ENCODE data around the gene FMR1. TPM values are rescaled to one million over a fixed set of nuclear protein-coding genes. Genes with fewer than 3 reads are reported as not detected.

FMR1 gene
- total RNA-seq, 1 donor from 2014 or later, result 108 TPM

DNA sequence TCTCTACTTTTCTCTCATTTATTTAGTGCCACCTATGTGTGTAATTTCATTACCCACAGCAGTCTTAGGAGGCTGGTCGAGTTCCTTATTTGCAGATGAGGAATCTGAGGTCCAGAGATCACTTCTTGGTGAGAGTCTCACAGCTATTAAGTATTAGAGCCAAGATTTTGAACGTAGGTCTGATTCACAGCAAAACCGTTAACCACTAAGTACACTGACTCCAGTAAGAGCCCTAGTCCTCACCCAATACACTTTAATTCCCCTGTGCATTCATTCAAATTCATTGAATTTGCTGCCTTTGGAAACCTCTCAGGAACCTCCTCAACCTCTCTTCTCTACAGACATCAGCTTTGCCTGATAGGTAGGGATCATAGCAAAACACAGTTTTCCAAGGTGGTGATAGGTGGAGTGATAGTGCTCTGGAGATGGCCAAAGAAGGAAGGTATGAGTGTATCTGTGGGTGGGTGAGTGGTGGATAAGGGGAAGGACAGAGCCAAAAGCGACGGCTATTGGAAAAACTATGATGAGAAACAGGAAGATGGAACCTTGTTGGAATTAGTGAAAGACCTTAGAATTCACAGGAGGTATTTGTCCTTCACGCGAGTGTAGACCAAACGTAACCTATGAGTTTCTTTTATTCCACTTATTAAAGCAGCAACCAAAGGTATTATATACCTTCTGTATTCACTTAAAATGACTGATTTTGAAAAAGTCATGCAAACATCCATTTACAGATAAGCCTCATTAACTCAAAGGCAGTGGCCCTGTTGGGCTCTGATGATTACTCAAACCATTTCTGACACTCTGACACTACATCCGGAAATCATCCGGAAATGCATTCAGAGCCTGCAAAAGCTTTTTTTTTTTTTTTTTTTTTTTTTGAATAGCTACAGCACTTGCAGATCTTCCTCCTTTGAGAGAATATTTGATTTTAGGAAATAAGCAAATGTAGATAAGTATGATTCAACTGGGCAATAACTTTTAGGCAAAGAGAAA is 6.3 kb downstream of the FMR1 start:
- TF ChIP-seq, protein P1, sequence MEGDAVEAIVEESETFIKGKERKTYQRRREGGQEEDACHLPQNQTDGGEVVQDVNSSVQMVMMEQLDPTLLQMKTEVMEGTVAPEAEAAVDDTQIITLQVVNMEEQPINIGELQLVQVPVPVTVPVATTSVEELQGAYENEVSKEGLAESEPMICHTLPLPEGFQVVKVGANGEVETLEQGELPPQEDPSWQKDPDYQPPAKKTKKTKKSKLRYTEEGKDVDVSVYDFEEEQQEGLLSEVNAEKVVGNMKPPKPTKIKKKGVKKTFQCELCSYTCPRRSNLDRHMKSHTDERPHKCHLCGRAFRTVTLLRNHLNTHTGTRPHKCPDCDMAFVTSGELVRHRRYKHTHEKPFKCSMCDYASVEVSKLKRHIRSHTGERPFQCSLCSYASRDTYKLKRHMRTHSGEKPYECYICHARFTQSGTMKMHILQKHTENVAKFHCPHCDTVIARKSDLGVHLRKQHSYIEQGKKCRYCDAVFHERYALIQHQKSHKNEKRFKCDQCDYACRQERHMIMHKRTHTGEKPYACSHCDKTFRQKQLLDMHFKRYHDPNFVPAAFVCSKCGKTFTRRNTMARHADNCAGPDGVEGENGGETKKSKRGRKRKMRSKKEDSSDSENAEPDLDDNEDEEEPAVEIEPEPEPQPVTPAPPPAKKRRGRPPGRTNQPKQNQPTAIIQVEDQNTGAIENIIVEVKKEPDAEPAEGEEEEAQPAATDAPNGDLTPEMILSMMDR (IDR thresholded peaks at IDR 0.05; ENCODE audit: unreplicated experiment), result no peak
- Mint-ChIP-seq H3K27me3 (ENCODE audit: low read depth) (no peaks in the 10 kb centered on the region), H3K4me1 (peaks cover 60% of the 10 kb centered on the region), H3K36me3 (no peaks in the 10 kb centered on the region), H3K27ac (peak overlapping the region; percentile 40), H3K9me3 (peaks cover 13% of the 10 kb centered on the region), H3K4me3 (no peak overlapping the region)
- no peak for DNase-seq (ENCODE audit: low spot score in 2 of 2, unreplicated experiment in 2 of 2)

- Mint-ChIP-seq H3K9me3 (peaks cover 13% of the 10 kb centered on the region), H3K4me1 (peaks cover 49% of the 10 kb centered on the region), H3K4me3 (no peak overlapping the region), H3K27me3 (ENCODE audit: low read depth) (no peaks in the 10 kb centered on the region), H3K27ac (no peak overlapping the region), H3K36me3 (no peaks in the 10 kb centered on the region)
- TF ChIP-seq, protein P1 (IDR thresholded peaks at IDR 0.05; ENCODE audit: unreplicated experiment), result no peak
- no peak for DNase-seq (ENCODE audit: low spot score in 2 of 2, unreplicated experiment in 2 of 2)
Observed at GRCh38 chrX:147920161-147920666, 8.5 kb downstream of the FMR1 start.

DNA sequence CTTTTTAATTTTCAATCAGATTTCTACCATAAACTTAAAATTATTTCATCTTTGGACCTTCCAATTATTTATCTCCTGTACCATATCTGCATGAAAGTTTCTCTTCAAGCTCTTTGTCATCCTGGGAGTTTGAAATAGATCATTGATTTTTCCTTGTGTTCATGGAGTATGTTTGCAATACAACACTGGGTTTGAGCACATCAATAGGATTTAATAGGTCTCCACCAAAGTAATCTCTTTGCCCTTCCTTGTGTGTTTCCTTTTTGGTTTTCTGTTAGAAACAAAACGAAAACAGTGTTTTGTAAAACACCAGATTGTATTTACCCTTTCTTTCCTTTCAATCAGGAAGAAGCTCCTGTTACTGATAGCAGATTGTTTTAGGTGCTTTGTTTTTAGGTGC is 11.9 kb downstream of the FMR1 start:
- Mint-ChIP-seq H3K4me1 (peaks cover 24% of the 10 kb centered on the region), H3K4me3 (no peak overlapping the region), H3K9me3 (peaks cover 26% of the 10 kb centered on the region), H3K27ac (no peak overlapping the region), H3K27me3 (ENCODE audit: low read depth) (no peaks in the 10 kb centered on the region), H3K36me3 (peaks cover 9% of the 10 kb centered on the region)
- TF ChIP-seq, protein P1 (IDR thresholded peaks at IDR 0.05; ENCODE audit: unreplicated experiment), result no peak
- no peak for DNase-seq (ENCODE audit: low spot score in 2 of 2, unreplicated experiment in 2 of 2)

- TF ChIP-seq, protein P1 (IDR thresholded peaks at IDR 0.05; ENCODE audit: unreplicated experiment), result no peak
- H3K27ac Mint-ChIP-seq, result no peak overlapping the region
- H3K4me3 Mint-ChIP-seq, result no peak overlapping the region
- H3K4me1 Mint-ChIP-seq, result peaks cover 5% of the 10 kb centered on the region
- DNase-seq (ENCODE audit: low spot score in 2 of 2, unreplicated experiment in 2 of 2), result no peak
- H3K9me3 Mint-ChIP-seq, result peaks cover 28% of the 10 kb centered on the region
- peaks cover 19% of the 10 kb centered on the region for H3K36me3 Mint-ChIP-seq
- H3K27me3 Mint-ChIP-seq (ENCODE audit: low read depth), result no peaks in the 10 kb centered on the region
Observed at GRCh38 chrX:147927256-147927655, 15.5 kb downstream of the FMR1 start.

- no peaks in the 10 kb centered on the region for H3K27me3 Mint-ChIP-seq (ENCODE audit: low read depth)
- no peak overlapping the region for H3K27ac Mint-ChIP-seq
- H3K4me1 Mint-ChIP-seq, result no peaks in the 10 kb centered on the region
- peaks cover 30% of the 10 kb centered on the region for H3K36me3 Mint-ChIP-seq
- H3K9me3 Mint-ChIP-seq, result peaks cover 24% of the 10 kb centered on the region
- TF ChIP-seq, protein P1 (IDR thresholded peaks at IDR 0.05; ENCODE audit: unreplicated experiment), result no peak
- H3K4me3 Mint-ChIP-seq, result no peak overlapping the region
- no peak for DNase-seq (ENCODE audit: low spot score in 2 of 2, unreplicated experiment in 2 of 2)
Observed at GRCh38 chrX:147933815-147934214, 22.1 kb downstream of the FMR1 start.
